Muscle of leg (tissue), 11 donors: ENCODE measurements around the gene B2M. TPM values are rescaled to one million over a fixed set of nuclear protein-coding genes. Genes with fewer than 3 reads are reported as not detected.
"Not testable (repeated sequence)": the region's sequence is repeated elsewhere in the genome, so short reads cannot be mapped to it uniquely, and the experiment has no call there.

Experiments used
- DNase-seq: peaks from one replicate; pipeline ENCODE4 v3.0.0; 2013
- H3K27ac ChIP-seq: one replicate; pipeline ENCODE4 v1.5.1; 2013; ENCODE audit warnings: mild to moderate bottlenecking, low read length, control low read depth
- H3K27me3 ChIP-seq: one replicate; pipeline ENCODE4 v1.6.1; 2013; ENCODE audit warnings: low read length; ENCODE audit not compliant: control insufficient read depth, insufficient read depth
- H3K36me3 ChIP-seq: one replicate; pipeline ENCODE4 v1.6.1; 2013; ENCODE audit warnings: low read length; ENCODE audit not compliant: control insufficient read depth, insufficient read depth
- H3K4me1 ChIP-seq: one replicate; pipeline ENCODE4 v1.6.1; 2013; ENCODE audit warnings: low read length; ENCODE audit not compliant: control insufficient read depth, insufficient read depth
- H3K4me3 ChIP-seq: one replicate; pipeline ENCODE4 v1.5.1; 2013; ENCODE audit warnings: low read length, control low read depth
- H3K9me3 ChIP-seq: replicated peaks from 2 replicates; pipeline ENCODE4 v1.6.1; 2013; ENCODE audit warnings: low read depth, low read length; ENCODE audit not compliant: control insufficient read depth
- WGBS: methylation state at CpG from one replicate; pipeline ENCODE4 v1.1.5; 2013; ENCODE audit warnings: missing lambda C conversion rate; ENCODE audit not compliant: insufficient coverage; 5-methylcytosine and 5-hydroxymethylcytosine counted together
- polyA plus RNA-seq, 8 donors: library from polyadenylated mRNA; unstranded; fragments of 120-200 nt; gene quantifications; one replicate each; pipeline versions ENCODE4 v1.2.1 to v1.2.3, GENCODE V29; 2013; ENCODE audit warnings: inconsistent platforms in 1 of 8, low replicate concordance in 1 of 8; ENCODE audit not compliant: insufficient read length in 8 of 8, insufficient read depth in 1 of 8
- total RNA-seq: library from RNA; stranded (reverse); fragments of 120-200 nt; gene quantifications from one replicate; pipeline ENCODE4 v1.2.4, GENCODE V29; 2013

Gene B2M
- total and polyA plus RNA-seq, 9 donors = 469 to 834 (median 655) TPM

- Histone ChIP-seq H3K4me1 (no peaks in the 10 kb centered on the region), H3K9me3 (no peaks in the 10 kb centered on the region), H3K27ac (no peak overlapping the region), H3K4me3 (no peak overlapping the region), H3K36me3 (peaks cover 33% of the 10 kb centered on the region), H3K27me3 (no peaks in the 10 kb centered on the region)
- WGBS = no CpG with 5 or more reads among the region's 4 CpGs
- no peak for DNase-seq
Observed at GRCh38 chr15:44720460-44721176, 9.3 kb downstream of the B2M start.

- 92% methylated on average over 2 of the region's 2 CpGs for WGBS
- Histone ChIP-seq H3K36me3 (peaks cover 19% of the 10 kb centered on the region), H3K4me3 (no peak overlapping the region), H3K4me1 (peaks cover under 1% of the 10 kb centered on the region), H3K9me3 (no peaks in the 10 kb centered on the region), H3K27ac (no peak overlapping the region), H3K27me3 (no peaks in the 10 kb centered on the region)
- DNase-seq = no peak
Observed at GRCh38 chr15:44722011-44722410, 10.7 kb downstream of the B2M start.

- 59% methylated on average over 6 of the region's 7 CpGs for WGBS
- Histone ChIP-seq H3K4me1 (peaks cover 12% of the 10 kb centered on the region), H3K4me3 (peak overlapping the region; percentile 4), H3K27ac (peak overlapping the region; percentile 97), H3K9me3 (no peaks in the 10 kb centered on the region), H3K36me3 (no peaks in the 10 kb centered on the region), H3K27me3 (no peaks in the 10 kb centered on the region)
- DNase-seq = peak; percentile 11
Observed at GRCh38 chr15:44726136-44726535, 14.8 kb downstream of the B2M start.

GRCh38 chr15:44726568-44727484, 15.5 kb downstream of the B2M start:
- DNase-seq = peak; percentile 73
- H3K4me1 ChIP-seq = peaks cover 12% of the 10 kb centered on the region
- peak overlapping the region; percentile 4 for H3K4me3 ChIP-seq
- H3K36me3 ChIP-seq = peaks cover 6% of the 10 kb centered on the region
- H3K27me3 ChIP-seq = no peaks in the 10 kb centered on the region
- no peaks in the 10 kb centered on the region for H3K9me3 ChIP-seq
- peak overlapping the region; percentile 97 for H3K27ac ChIP-seq
- 0% methylated on average over 3 of the region's 5 CpGs for WGBS

DNA sequence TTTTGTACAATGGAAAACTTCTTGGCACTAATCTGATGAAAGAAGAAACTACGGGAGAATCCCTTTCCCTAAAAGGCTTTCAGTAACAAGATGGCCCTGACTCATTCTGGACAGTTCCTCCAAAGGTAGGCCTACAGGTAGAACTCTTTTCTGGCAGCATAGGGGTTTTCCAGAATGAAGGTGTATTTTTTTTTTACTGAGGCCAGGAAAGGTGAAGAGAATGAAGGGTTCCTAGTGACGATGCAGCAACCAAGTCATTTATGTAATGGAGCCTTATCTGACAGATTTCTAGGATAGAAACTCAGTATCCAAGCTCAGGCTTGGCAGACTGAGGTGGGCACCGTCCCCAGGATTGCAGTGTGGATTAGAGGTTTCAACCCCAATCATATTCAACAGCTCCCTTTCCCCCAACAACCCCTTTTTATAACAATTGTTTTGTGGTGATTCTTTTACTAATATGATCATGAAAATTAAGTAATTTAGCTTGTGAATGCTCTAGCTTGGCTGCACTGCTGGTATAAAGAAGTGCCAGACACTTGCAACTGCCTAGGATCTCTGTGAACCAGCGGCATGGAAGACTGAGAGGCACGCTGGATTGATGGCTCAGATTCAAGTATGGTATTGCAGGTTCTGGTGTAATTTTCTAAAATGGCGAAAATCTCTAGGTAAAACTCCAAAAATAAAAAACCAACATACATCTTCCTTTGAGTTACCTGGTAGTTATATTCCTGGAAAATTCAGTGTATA, 16.3 kb downstream of the B2M start:
- WGBS = 50% methylated on average over 2 of the region's 6 CpGs
- Histone ChIP-seq H3K9me3 (no peaks in the 10 kb centered on the region), H3K4me1 (peaks cover 12% of the 10 kb centered on the region), H3K27ac (peak overlapping the region; percentile 97), H3K36me3 (peaks cover 11% of the 10 kb centered on the region), H3K4me3 (no peak overlapping the region), H3K27me3 (no peaks in the 10 kb centered on the region)
- DNase-seq = peak; percentile 7

- Histone ChIP-seq H3K36me3 (peaks cover 11% of the 10 kb centered on the region), H3K27ac (peak overlapping the region; percentile 97), H3K4me1 (peaks cover 12% of the 10 kb centered on the region), H3K4me3 (peak overlapping the region; percentile 90)
- 86% methylated on average over 2 of the region's 5 CpGs for WGBS
- H3K27me3 ChIP-seq, H3K9me3 ChIP-seq, DNase-seq: not testable (repeated sequence)
Observed at GRCh38 chr15:44728232-44728575, 16.9 kb downstream of the B2M start.

- H3K36me3 ChIP-seq = peaks cover 11% of the 10 kb centered on the region
- H3K27me3 ChIP-seq = no peaks in the 10 kb centered on the region
- WGBS = under 1% methylated on average over 21 of the region's 36 CpGs
- peaks cover 12% of the 10 kb centered on the region for H3K4me1 ChIP-seq
- H3K27ac ChIP-seq = peak overlapping the region; percentile 97
- H3K9me3 ChIP-seq = no peaks in the 10 kb centered on the region
- DNase-seq = peak; percentile 99
- peak overlapping the region; percentile 90 for H3K4me3 ChIP-seq
Observed at GRCh38 chr15:44728576-44729407, 17.5 kb downstream of the B2M start.

- no peak for DNase-seq
- WGBS = 0% methylated on average over 11 of the region's 21 CpGs
Observed at GRCh38 chr15:44729408-44730127, 18.3 kb downstream of the B2M start.

More at GRCh38 chr15:44729408-44730127, 18.3 kb downstream of the B2M start:
- H3K4me1 ChIP-seq = peaks cover 12% of the 10 kb centered on the region
- peak overlapping the region; percentile 90 for H3K4me3 ChIP-seq
- peaks cover 11% of the 10 kb centered on the region for H3K36me3 ChIP-seq
- H3K27me3 ChIP-seq = no peaks in the 10 kb centered on the region
- H3K27ac ChIP-seq = peak overlapping the region; percentile 97
- no peaks in the 10 kb centered on the region for H3K9me3 ChIP-seq
